Fibroblast of mammary gland (primary cell): ENCODE results near the gene SLBP.

Source experiments
- DNase-seq: peaks from one replicate; pipeline ENCODE4 v3.0.0-alpha.2; 2010; ENCODE audit warnings: low read depth
- H3K4me3 ChIP-seq: 2 replicates; pipeline ENCODE4 v1.5.1; 2011; ENCODE audit warnings: low read depth, mild to moderate bottlenecking, low read length, moderate library complexity; ENCODE audit not compliant: control insufficient read depth
- TF ChIP-seq, protein P1 (sequence below): conservative IDR thresholded peaks from 2 replicates; pipeline ENCODE4 v1.5.1; 2011; ENCODE audit warnings: low read depth, low read length, inconsistent platforms; ENCODE audit not compliant: control insufficient read depth, insufficient read depth

The SLBP gene

DNA sequence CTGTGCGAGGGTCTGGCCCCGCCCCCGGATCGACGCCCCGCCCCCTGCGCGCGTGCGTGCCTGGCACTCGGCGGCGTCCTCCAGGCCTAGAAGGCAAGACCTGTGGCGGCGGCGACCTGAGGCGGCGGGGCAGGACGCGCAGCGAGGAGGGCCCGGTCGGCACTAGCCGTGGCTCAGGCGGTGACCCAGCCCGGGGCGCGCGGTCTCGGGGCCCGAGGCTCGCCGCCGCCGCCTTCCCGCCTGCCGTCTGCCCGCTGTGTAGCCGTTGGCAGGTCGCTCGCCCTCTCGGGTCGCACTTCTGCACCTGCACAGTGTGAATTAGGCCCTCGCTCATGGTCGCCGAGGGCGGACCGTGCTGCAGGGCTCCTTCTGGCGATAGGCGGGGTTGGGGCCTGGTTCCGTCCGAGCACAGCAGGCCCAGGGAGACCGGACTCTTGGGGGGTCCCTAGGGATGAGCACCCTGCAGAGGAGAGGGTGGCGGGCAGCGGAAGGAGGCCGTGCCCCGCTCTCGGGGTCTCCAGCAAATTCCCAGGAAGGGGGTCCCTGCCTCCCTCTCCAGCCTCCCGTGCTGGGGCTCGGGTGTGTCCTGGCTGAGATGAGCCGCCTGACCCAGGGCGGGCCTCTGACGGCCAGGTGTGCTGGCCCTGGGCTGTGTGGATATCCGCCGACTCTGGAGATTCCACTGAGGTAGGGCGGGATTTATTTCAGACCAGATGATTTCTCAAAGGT is 27.4 kb downstream of the SLBP start:
- TF ChIP-seq, protein P1, sequence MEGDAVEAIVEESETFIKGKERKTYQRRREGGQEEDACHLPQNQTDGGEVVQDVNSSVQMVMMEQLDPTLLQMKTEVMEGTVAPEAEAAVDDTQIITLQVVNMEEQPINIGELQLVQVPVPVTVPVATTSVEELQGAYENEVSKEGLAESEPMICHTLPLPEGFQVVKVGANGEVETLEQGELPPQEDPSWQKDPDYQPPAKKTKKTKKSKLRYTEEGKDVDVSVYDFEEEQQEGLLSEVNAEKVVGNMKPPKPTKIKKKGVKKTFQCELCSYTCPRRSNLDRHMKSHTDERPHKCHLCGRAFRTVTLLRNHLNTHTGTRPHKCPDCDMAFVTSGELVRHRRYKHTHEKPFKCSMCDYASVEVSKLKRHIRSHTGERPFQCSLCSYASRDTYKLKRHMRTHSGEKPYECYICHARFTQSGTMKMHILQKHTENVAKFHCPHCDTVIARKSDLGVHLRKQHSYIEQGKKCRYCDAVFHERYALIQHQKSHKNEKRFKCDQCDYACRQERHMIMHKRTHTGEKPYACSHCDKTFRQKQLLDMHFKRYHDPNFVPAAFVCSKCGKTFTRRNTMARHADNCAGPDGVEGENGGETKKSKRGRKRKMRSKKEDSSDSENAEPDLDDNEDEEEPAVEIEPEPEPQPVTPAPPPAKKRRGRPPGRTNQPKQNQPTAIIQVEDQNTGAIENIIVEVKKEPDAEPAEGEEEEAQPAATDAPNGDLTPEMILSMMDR: no peak
- peak overlapping the region; percentile 41 for H3K4me3 ChIP-seq
- no peak for DNase-seq

GRCh38 chr4:1683736-1684505 is 28.2 kb downstream of the SLBP start, which contains the start of gene FAM53A:
Gene FAM53A (minus strand): TSS chr4:1684313. CDS start chr4:1668741, 15,572 bp downstream.
- peak; percentile 74 for DNase-seq
- H3K4me3 ChIP-seq: peak within 1 kb of the TSS; percentile 59
- TF ChIP-seq, protein P1: no peak

- peak; percentile 90 for DNase-seq
- peak overlapping the region; percentile 59 for H3K4me3 ChIP-seq
- TF ChIP-seq, protein P1: no peak
Measured at GRCh38 chr4:1683261-1683735, 28.8 kb downstream of the SLBP start.

GRCh38 chr4:1682860-1683259 is 29.3 kb downstream of the SLBP start:
- TF ChIP-seq, protein P1: no peak
- peak overlapping the region; percentile 59 for H3K4me3 ChIP-seq

GRCh38 chr4:1678244-1678643 is 33.9 kb downstream of the SLBP start:
- TF ChIP-seq, protein P1: no peak
- DNase-seq: no peak
- no peak overlapping the region for H3K4me3 ChIP-seq

More at GRCh38 chr4:1682860-1683259, 29.3 kb downstream of the SLBP start:
- DNase-seq: no peak

GRCh38 chr4:1676605-1677525 is 35.3 kb downstream of the SLBP start:
- no peak overlapping the region for H3K4me3 ChIP-seq
- no peak for DNase-seq
- TF ChIP-seq, protein P1: no peak
